Activated CD4-positive, alpha-beta T cell treated with anti-CD3 and anti-CD28 coated beads, Interleukin-2, Interleukin-6, amounts not matched to agents 100 ng/mL and 50 ng/mL, durations not matched to agents 16 hours and 8 hours (primary cell): ENCODE measurements around the gene GSTT4.
"Not testable (repeated sequence)": the region's sequence is repeated elsewhere in the genome, so short reads cannot be mapped to it uniquely, and the experiment has no call there.

Experiments used
- DNase-seq: peaks from one replicate; pipeline ENCODE4 v3.0.0-alpha.2; 2020

The GSTT4 gene

GRCh38 chr22:23986089-23986488 lies 19.2 kb downstream of the GSTT4 start:
- DNase-seq, result not testable (repeated sequence)

- peak; percentile 65 for DNase-seq
Measured at GRCh38 chr22:23984430-23984829, 20.8 kb downstream of the GSTT4 start.

DNA sequence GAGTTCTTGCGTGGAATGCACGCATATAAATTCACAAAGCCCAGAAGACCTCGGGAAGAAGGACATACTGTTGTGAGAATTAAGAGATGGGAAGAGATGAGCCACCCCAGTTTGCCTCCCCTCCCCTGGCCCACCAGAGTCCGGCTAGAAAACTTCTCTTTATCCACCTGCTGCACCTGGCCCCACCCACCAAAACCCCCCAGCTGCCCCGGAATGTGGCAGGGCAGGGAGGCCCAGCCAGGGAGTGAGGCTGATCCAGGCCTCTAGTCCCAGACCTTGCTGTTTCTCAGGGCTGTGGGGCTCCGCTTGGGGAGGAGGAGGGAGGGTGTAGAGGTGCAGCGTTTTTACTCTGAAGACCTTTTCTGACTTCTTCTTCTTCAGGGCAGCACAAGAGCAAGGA lies 24.7 kb downstream of the GSTT4 start:
- not testable (repeated sequence) for DNase-seq

DNA sequence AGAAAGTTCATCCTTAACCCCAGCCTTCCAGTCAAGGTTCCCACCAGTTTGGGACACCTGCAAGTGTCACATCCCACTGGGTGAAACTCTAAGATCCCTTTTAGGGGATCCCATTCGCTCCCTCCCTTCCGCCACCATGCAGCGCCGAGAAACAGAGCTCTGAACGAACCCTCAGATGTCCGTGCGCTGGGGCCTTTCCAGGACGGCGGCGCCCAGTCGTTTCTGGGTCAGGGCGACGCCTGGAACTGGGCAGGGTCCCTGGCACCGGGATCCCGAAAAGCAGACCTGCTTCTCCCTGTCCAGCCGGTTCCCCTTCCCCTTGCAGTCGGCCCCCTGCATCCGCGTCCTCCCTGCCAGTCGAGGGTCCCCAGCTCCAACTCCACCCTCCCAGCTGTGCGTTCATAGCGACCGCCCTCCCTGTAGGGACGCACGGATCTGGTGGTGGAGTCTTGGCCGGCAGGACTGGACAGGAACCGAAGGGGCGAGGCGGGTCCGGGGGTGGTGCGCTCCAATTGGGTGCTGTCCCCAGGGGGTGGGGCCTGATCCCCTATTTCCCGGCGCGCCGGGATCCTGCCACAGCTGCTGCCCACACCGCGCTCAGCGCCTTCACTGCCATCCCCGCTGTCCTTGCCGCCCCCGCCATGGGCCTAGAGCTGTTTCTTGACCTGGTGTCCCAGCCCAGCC lies 25.6 kb downstream of the GSTT4 start, which contains the start of gene GSTT2:
TSS of gene GSTT2 (plus strand) at position 578 of the 684 bp plus-strand sequence.
- not testable (repeated sequence) for DNase-seq

- not testable (repeated sequence) for DNase-seq
Measured at GRCh38 chr22:23977304-23977703, 27.9 kb downstream of the GSTT4 start.

DNA sequence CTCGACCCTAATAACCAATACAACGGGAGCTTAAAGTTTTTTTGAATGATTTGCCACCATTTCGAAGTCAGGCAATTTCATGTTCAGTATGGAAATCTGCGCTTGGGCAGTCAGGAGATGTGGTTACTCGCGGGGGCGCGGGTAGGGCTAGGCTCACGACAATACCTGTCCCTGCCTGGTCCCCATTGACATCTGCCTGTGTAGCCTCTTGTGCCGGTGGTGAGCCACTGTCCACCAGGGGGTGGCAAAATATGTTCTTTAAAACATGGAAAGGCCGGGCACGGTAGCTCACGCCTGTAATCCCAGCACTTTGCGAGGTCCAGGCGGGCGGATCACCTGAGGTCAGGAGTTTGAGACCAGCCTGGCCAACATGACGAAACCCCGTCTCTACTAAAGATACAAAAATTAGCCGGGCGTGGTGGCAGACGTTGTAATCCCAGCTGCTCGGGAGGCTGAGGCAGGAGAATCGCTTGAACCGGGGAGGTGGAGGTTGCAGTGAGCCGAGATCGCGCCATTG lies 30.4 kb downstream of the GSTT4 start:
- DNase-seq, result not testable (repeated sequence)

DNA sequence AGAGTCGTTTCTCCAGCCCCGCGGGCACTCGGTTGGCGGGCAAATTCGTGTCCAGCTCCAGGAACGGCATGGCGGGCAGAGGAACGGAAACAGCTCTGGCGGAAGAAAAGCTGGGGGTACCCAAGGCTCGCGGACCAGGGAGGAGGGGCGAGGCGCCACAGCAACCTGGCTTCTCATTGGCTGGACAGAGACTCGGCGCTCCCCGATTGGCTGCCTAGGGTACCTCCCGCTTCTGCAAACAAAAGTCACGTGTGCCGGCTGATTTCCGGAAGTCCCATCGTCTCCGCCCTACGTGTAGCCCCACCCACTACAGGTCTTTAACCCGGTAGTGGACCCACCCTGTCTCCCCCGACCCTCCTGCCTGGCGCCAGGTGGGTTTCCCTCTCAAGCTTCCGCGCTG lies 30.9 kb downstream of the GSTT4 start, which contains the start of gene DDT:
TSS of gene DDT (minus strand) at position 97 of the 400 bp plus-strand sequence. CDS start at position 70, 27 bp downstream.
- DNase-seq, result not testable (repeated sequence)

GRCh38 chr22:23971927-23972326 lies 33.3 kb downstream of the GSTT4 start:
- not testable (repeated sequence) for DNase-seq

DNA sequence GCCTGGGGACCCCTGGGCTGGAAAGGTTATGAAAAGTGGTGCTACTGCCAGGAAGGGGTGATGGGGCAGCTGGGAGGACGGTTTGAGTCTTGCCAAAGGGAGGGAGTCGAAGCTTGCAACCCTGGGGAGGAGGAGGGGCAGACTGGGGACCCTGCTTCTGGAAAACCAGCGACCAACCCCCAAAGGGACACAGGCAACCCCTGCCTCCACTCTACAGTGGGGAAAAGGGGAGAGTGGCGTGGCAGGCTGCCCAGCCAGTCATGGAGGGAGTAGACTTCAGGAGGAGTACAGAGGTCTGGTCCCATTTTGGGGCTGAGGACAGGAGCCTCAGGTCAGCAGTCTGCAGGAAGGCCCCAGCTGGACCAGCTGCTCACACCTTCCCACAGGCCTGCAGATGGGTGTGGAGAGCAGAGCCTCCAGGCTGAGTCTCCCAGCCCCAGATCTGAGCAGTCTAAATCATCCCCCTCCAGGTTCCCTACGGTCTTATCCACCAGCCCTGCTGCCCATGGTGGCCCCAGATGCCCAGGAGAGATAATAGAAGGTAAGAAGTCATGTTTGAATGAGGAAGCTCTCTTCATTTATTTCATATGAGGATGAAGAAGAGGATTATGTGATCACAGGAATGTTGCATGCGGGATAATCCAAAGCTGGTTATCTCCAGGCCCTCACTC lies 34.3 kb downstream of the GSTT4 start:
- DNase-seq, result no peak

GRCh38 chr22:23970201-23970641 lies 35.0 kb downstream of the GSTT4 start:
- DNase-seq, result no peak

DNA sequence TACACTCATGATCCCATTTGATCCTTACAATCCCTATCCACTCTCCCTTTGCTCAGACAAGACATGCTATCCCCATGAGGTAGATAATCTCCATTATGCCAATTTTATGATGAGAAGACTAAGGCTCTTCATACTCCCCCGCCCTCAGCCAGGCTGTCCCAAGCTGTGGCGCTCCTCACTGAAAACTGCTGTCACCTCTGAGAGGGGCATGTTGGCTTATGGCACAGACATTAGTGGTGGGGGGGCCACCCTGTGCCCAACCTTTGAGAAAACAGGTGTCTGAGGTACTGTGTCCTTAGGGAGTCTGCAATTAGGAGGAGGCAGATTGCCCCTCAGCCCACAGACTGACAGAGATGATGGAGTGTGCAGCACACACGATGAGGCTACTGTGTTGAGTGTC lies 36.2 kb downstream of the GSTT4 start:
- no peak for DNase-seq

DNA sequence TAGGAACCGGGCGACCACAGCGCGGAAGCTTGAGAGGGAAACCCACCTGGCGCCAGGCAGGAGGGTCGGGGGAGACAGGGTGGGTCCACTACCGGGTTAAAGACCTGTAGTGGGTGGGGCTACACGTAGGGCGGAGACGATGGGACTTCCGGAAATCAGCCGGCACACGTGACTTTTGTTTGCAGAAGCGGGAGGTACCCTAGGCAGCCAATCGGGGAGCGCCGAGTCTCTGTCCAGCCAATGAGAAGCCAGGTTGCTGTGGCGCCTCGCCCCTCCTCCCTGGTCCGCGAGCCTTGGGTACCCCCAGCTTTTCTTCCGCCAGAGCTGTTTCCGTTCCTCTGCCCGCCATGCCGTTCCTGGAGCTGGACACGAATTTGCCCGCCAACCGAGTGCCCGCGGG lies 38.7 kb downstream of the GSTT4 start, which contains the start of gene DDTL:
TSS of gene DDTL (plus strand) at position 321 of the 400 bp plus-strand sequence. CDS start at position 348, 27 bp downstream.
- DNase-seq, result not testable (repeated sequence)

DNA sequence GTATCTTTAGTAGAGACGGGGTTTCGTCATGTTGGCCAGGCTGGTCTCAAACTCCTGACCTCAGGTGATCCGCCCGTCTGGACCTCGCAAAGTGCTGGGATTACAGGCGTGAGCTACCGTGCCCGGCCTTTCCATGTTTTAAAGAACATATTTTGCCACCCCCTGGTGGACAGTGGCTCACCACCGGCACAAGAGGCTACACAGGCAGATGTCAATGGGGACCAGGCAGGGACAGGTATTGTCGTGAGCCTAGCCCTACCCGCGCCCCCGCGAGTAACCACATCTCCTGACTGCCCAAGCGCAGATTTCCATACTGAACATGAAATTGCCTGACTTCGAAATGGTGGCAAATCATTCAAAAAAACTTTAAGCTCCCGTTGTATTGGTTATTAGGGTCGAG lies 39.2 kb downstream of the GSTT4 start:
- DNase-seq, result not testable (repeated sequence)

DNA sequence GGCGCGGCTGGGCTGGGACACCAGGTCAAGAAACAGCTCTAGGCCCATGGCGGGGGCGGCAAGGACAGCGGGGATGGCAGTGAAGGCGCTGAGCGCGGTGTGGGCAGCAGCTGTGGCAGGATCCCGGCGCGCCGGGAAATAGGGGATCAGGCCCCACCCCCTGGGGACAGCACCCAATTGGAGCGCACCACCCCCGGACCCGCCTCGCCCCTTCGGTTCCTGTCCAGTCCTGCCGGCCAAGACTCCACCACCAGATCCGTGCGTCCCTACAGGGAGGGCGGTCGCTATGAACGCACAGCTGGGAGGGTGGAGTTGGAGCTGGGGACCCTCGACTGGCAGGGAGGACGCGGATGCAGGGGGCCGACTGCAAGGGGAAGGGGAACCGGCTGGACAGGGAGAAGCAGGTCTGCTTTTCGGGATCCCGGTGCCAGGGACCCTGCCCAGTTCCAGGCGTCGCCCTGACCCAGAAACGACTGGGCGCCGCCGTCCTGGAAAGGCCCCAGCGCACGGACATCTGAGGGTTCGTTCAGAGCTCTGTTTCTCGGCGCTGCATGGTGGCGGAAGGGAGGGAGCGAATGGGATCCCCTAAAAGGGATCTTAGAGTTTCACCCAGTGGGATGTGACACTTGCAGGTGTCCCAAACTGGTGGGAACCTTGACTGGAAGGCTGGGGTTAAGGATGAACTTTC lies 44.0 kb downstream of the GSTT4 start, which contains the start of gene GSTT2B:
TSS of gene GSTT2B (minus strand) at position 112 of the 688 bp plus-strand sequence. CDS start at position 48, 64 bp downstream.
- not testable (repeated sequence) for DNase-seq

DNA sequence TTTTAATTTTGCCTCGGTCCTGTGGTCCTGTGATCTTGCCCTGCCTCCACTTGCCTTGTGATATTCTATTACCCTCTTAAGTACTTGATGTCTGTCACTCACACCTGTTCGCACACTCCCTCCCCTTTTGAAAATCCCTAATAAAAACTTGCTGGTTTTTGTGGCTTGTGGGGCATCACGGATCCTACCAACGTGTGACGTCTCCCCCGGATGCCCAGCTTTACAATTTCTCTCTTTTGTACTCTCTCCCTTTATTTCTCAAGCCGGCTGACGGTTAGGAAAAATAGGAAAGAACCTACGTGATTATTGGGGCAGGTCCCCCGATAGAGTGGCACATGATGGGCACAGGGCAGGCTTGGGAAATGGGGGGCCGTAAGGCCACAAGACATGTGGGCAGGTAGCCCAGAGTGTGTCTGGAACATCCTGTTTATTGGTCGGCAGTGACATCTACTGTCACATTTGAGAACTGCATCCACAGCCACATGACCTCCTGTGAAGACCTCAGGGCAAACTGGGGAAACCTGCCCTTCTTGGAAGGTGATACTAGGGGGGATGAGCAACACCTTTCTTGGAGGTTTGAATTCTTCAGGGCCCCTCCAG lies 48.9 kb downstream of the GSTT4 start:
- DNase-seq, result peak; percentile 85

DNA sequence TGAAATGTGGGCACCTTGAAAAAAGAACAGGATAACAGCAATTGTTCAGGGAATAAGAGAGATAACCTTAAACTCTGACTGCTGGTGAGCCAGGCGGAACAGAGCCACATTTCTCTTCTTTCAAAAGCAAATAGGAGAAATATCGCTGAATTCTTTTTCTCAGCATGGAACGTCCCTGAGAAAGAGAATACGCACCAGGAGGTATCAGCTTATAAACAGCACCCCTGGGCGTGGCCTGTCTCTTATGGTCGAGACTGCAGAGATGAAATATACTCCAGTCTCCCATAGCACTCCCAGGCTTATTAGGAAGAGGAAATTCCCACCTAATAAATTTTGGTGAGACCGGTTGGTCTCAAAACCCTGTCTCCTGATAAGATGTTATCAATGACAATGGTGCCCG lies 49.4 kb downstream of the GSTT4 start:
- not testable (repeated sequence) for DNase-seq

GRCh38 chr22:23954991-23955305 lies 50.3 kb downstream of the GSTT4 start:
- not testable (repeated sequence) for DNase-seq

- not testable (repeated sequence) for DNase-seq
Measured at GRCh38 chr22:23954193-23954990, 50.9 kb downstream of the GSTT4 start.

- not testable (repeated sequence) for DNase-seq
Measured at GRCh38 chr22:23953485-23953884, 51.8 kb downstream of the GSTT4 start.

- not testable (repeated sequence) for DNase-seq
Measured at GRCh38 chr22:23952794-23953405, 52.4 kb downstream of the GSTT4 start.

DNA sequence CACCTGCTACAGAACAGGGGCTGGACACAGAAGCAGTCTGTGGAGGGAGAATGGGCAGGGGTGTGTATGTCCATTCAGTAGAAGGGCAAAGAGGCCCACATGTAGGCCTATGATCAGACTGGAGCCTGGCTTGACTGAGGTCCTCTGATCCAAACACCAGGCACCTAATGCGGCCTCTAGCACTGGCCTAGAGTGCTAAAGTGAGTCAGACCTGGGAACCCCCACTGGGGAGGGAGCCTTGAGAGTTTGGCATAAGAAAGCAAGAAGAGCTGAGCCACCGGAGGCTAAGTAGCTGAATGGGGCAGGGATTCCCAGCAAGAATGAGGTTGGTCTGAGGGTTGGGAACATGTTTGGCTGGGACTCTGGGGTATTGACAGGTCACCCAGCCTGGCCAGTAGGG lies 53.9 kb downstream of the GSTT4 start:
- not testable (repeated sequence) for DNase-seq
